ENCODE data around the gene ZFYVE9. TPM values are rescaled to one million over a fixed set of nuclear protein-coding genes. Genes with fewer than 3 reads are reported as not detected.

ZFYVE9 gene
- total and polyA plus RNA-seq, 2 donors = 3.6 to 6.8 TPM

- no peaks in the 10 kb centered on the region for H3K9me3 ChIP-seq (ENCODE audit: control insufficient read depth in 2 of 2, insufficient read depth in 1 of 2, low read length in 1 of 2)
- H3K4me1 ChIP-seq (ENCODE audit: control insufficient read depth in 2 of 2, insufficient read depth in 2 of 2, low read length in 2 of 2) = no peaks in the 10 kb centered on the region
- H3K4me3 ChIP-seq (ENCODE audit: low read length in 2 of 2) = no peak overlapping the region
- no peak for DNase-seq (ENCODE audit: low read depth in 6 of 9, low spot score in 9 of 9)
- no peaks in the 10 kb centered on the region for H3K36me3 ChIP-seq (ENCODE audit: control insufficient read depth in 2 of 2, insufficient read depth in 2 of 2, low read length in 1 of 2)
- no peaks in the 10 kb centered on the region for H3K27me3 ChIP-seq (ENCODE audit: control insufficient read depth in 2 of 2, insufficient read depth in 1 of 2, low read length in 1 of 2)
- 98% methylated on average over 1 of the region's 1 CpG for WGBS
- no peak overlapping the region for H3K27ac ChIP-seq (ENCODE audit: low read depth in 1 of 2, low read length in 1 of 2)
Measured at GRCh38 chr1:52233463-52233862, 91.6 kb downstream of the ZFYVE9 start.

- WGBS = 97% methylated on average over 4 of the region's 4 CpGs
- no peak overlapping the region for H3K27ac ChIP-seq (ENCODE audit: low read depth in 1 of 2, low read length in 1 of 2)
- H3K9me3 ChIP-seq (ENCODE audit: control insufficient read depth in 2 of 2, insufficient read depth in 1 of 2, low read length in 1 of 2) = no peaks in the 10 kb centered on the region
- no peak overlapping the region for H3K4me3 ChIP-seq (ENCODE audit: low read length in 2 of 2)
- no peaks in the 10 kb centered on the region for H3K4me1 ChIP-seq (ENCODE audit: control insufficient read depth in 2 of 2, insufficient read depth in 2 of 2, low read length in 2 of 2)
- no peaks in the 10 kb centered on the region for H3K27me3 ChIP-seq (ENCODE audit: control insufficient read depth in 2 of 2, insufficient read depth in 1 of 2, low read length in 1 of 2)
- no peak for DNase-seq (ENCODE audit: low read depth in 6 of 9, low spot score in 9 of 9)
- no peaks in the 10 kb centered on the region for H3K36me3 ChIP-seq (ENCODE audit: control insufficient read depth in 2 of 2, insufficient read depth in 2 of 2, low read length in 1 of 2)
Measured at GRCh38 chr1:52234014-52234413, 92.1 kb downstream of the ZFYVE9 start.

GRCh38 chr1:52234708-52235107, 92.8 kb downstream of the ZFYVE9 start:
- Histone ChIP-seq H3K27me3 (ENCODE audit: control insufficient read depth in 2 of 2, insufficient read depth in 1 of 2, low read length in 1 of 2) (no peaks in the 10 kb centered on the region), H3K9me3 (ENCODE audit: control insufficient read depth in 2 of 2, insufficient read depth in 1 of 2, low read length in 1 of 2) (no peaks in the 10 kb centered on the region), H3K4me1 (ENCODE audit: control insufficient read depth in 2 of 2, insufficient read depth in 2 of 2, low read length in 2 of 2) (no peaks in the 10 kb centered on the region), H3K36me3 (ENCODE audit: control insufficient read depth in 2 of 2, insufficient read depth in 2 of 2, low read length in 1 of 2) (no peaks in the 10 kb centered on the region), H3K27ac (ENCODE audit: low read depth in 1 of 2, low read length in 1 of 2) (no peak overlapping the region), H3K4me3 (ENCODE audit: low read length in 2 of 2) (no peak overlapping the region)
- DNase-seq (ENCODE audit: low read depth in 6 of 9, low spot score in 9 of 9) = no peak

GRCh38 chr1:52235646-52236045, 93.8 kb downstream of the ZFYVE9 start:
- DNase-seq (ENCODE audit: low read depth in 6 of 9, low spot score in 9 of 9) = no peak
- Histone ChIP-seq H3K9me3 (ENCODE audit: control insufficient read depth in 2 of 2, insufficient read depth in 1 of 2, low read length in 1 of 2) (no peaks in the 10 kb centered on the region), H3K27ac (ENCODE audit: low read depth in 1 of 2, low read length in 1 of 2) (no peak overlapping the region), H3K4me1 (ENCODE audit: control insufficient read depth in 2 of 2, insufficient read depth in 2 of 2, low read length in 2 of 2) (no peaks in the 10 kb centered on the region), H3K27me3 (ENCODE audit: control insufficient read depth in 2 of 2, insufficient read depth in 1 of 2, low read length in 1 of 2) (no peaks in the 10 kb centered on the region), H3K36me3 (ENCODE audit: control insufficient read depth in 2 of 2, insufficient read depth in 2 of 2, low read length in 1 of 2) (no peaks in the 10 kb centered on the region), H3K4me3 (ENCODE audit: low read length in 2 of 2) (no peak overlapping the region)
- 96% methylated on average over 2 of the region's 2 CpGs for WGBS

GRCh38 chr1:52237430-52237829, 95.5 kb downstream of the ZFYVE9 start:
- WGBS = 82% methylated on average over 1 of the region's 1 CpG
- H3K27me3 ChIP-seq (ENCODE audit: control insufficient read depth in 2 of 2, insufficient read depth in 1 of 2, low read length in 1 of 2) = no peaks in the 10 kb centered on the region
- no peak overlapping the region for H3K4me3 ChIP-seq (ENCODE audit: low read length in 2 of 2)

GRCh38 chr1:52238474-52238873, 96.6 kb downstream of the ZFYVE9 start:
- WGBS = 96% methylated on average over 2 of the region's 2 CpGs
- H3K4me1 ChIP-seq (ENCODE audit: control insufficient read depth in 2 of 2, insufficient read depth in 2 of 2, low read length in 2 of 2) = no peaks in the 10 kb centered on the region
- DNase-seq (ENCODE audit: low read depth in 6 of 9, low spot score in 9 of 9) = no peak
- H3K27me3 ChIP-seq (ENCODE audit: control insufficient read depth in 2 of 2, insufficient read depth in 1 of 2, low read length in 1 of 2) = no peaks in the 10 kb centered on the region
- H3K27ac ChIP-seq (ENCODE audit: low read depth in 1 of 2, low read length in 1 of 2) = no peak overlapping the region
- no peak overlapping the region for H3K4me3 ChIP-seq (ENCODE audit: low read length in 2 of 2)
- H3K36me3 ChIP-seq (ENCODE audit: control insufficient read depth in 2 of 2, insufficient read depth in 2 of 2, low read length in 1 of 2) = no peaks in the 10 kb centered on the region
- H3K9me3 ChIP-seq (ENCODE audit: control insufficient read depth in 2 of 2, insufficient read depth in 1 of 2, low read length in 1 of 2) = no peaks in the 10 kb centered on the region

More at GRCh38 chr1:52237430-52237829, 95.5 kb downstream of the ZFYVE9 start:
- no peak for DNase-seq (ENCODE audit: low read depth in 6 of 9, low spot score in 9 of 9)
- Histone ChIP-seq H3K36me3 (ENCODE audit: control insufficient read depth in 2 of 2, insufficient read depth in 2 of 2, low read length in 1 of 2) (no peaks in the 10 kb centered on the region), H3K4me1 (ENCODE audit: control insufficient read depth in 2 of 2, insufficient read depth in 2 of 2, low read length in 2 of 2) (no peaks in the 10 kb centered on the region), H3K27ac (ENCODE audit: low read depth in 1 of 2, low read length in 1 of 2) (no peak overlapping the region), H3K9me3 (ENCODE audit: control insufficient read depth in 2 of 2, insufficient read depth in 1 of 2, low read length in 1 of 2) (no peaks in the 10 kb centered on the region)

GRCh38 chr1:52238887-52239707, 97.2 kb downstream of the ZFYVE9 start:
- Histone ChIP-seq H3K4me3 (ENCODE audit: low read length in 2 of 2) (no peak overlapping the region), H3K27ac (ENCODE audit: low read depth in 1 of 2, low read length in 1 of 2) (no peak overlapping the region), H3K27me3 (ENCODE audit: control insufficient read depth in 2 of 2, insufficient read depth in 1 of 2, low read length in 1 of 2) (no peaks in the 10 kb centered on the region), H3K36me3 (ENCODE audit: control insufficient read depth in 2 of 2, insufficient read depth in 2 of 2, low read length in 1 of 2) (no peaks in the 10 kb centered on the region), H3K9me3 (ENCODE audit: control insufficient read depth in 2 of 2, insufficient read depth in 1 of 2, low read length in 1 of 2) (no peaks in the 10 kb centered on the region), H3K4me1 (ENCODE audit: control insufficient read depth in 2 of 2, insufficient read depth in 2 of 2, low read length in 2 of 2) (no peaks in the 10 kb centered on the region)
- no peak for DNase-seq (ENCODE audit: low read depth in 6 of 9, low spot score in 9 of 9)
- 93% methylated on average over 3 of the region's 3 CpGs for WGBS

- Histone ChIP-seq H3K4me1 (ENCODE audit: control insufficient read depth in 2 of 2, insufficient read depth in 2 of 2, low read length in 2 of 2) (no peaks in the 10 kb centered on the region), H3K27ac (ENCODE audit: low read depth in 1 of 2, low read length in 1 of 2) (no peak overlapping the region), H3K27me3 (ENCODE audit: control insufficient read depth in 2 of 2, insufficient read depth in 1 of 2, low read length in 1 of 2) (no peaks in the 10 kb centered on the region), H3K4me3 (ENCODE audit: low read length in 2 of 2) (no peak overlapping the region), H3K9me3 (ENCODE audit: control insufficient read depth in 2 of 2, insufficient read depth in 1 of 2, low read length in 1 of 2) (no peaks in the 10 kb centered on the region), H3K36me3 (ENCODE audit: control insufficient read depth in 2 of 2, insufficient read depth in 2 of 2, low read length in 1 of 2) (no peaks in the 10 kb centered on the region)
- WGBS = 10% methylated on average over 1 of the region's 1 CpG
- no peak for DNase-seq (ENCODE audit: low read depth in 6 of 9, low spot score in 9 of 9)
Measured at GRCh38 chr1:52239708-52240001, 97.8 kb downstream of the ZFYVE9 start.

- 21% methylated on average over 4 of the region's 4 CpGs for WGBS
- H3K27me3 ChIP-seq (ENCODE audit: control insufficient read depth in 2 of 2, insufficient read depth in 1 of 2, low read length in 1 of 2) = no peaks in the 10 kb centered on the region
Measured at GRCh38 chr1:52240592-52241210, 98.8 kb downstream of the ZFYVE9 start.

More at GRCh38 chr1:52240592-52241210, 98.8 kb downstream of the ZFYVE9 start:
- Histone ChIP-seq H3K27ac (ENCODE audit: low read depth in 1 of 2, low read length in 1 of 2) (no peak overlapping the region), H3K36me3 (ENCODE audit: control insufficient read depth in 2 of 2, insufficient read depth in 2 of 2, low read length in 1 of 2) (no peaks in the 10 kb centered on the region), H3K9me3 (ENCODE audit: control insufficient read depth in 2 of 2, insufficient read depth in 1 of 2, low read length in 1 of 2) (no peaks in the 10 kb centered on the region), H3K4me1 (ENCODE audit: control insufficient read depth in 2 of 2, insufficient read depth in 2 of 2, low read length in 2 of 2) (no peaks in the 10 kb centered on the region), H3K4me3 (ENCODE audit: low read length in 2 of 2) (no peak overlapping the region)
- DNase-seq (ENCODE audit: low read depth in 6 of 9, low spot score in 9 of 9) = no peak
